H9 (cell line): Measurements from ENCODE around the gene TRPM5. TPM values are rescaled to one million over a fixed set of nuclear protein-coding genes. Genes with fewer than 3 reads are reported as not detected.

Experiments
- DNase-seq: peaks from one replicate; pipeline ENCODE4 v3.0.0-alpha.2; 2017
- H2AFZ ChIP-seq: one replicate; pipeline ENCODE4 v1.6.1; 2013; ENCODE audit warnings: mild to moderate bottlenecking, low read length, control low read depth, moderate library complexity
- H2AK5ac ChIP-seq: 2 replicates; pipeline ENCODE4 v1.6.1; 2013; ENCODE audit warnings: low read length, control low read depth, mixed read lengths; ENCODE audit not compliant: insufficient read length
- H2BK120ac ChIP-seq: one replicate; pipeline ENCODE4 v1.6.1; 2013; ENCODE audit warnings: low read depth, mild to moderate bottlenecking, low read length, control low read depth, inconsistent platforms; ENCODE audit not compliant: poor library complexity, severe bottlenecking
- H2BK12ac ChIP-seq: 2 replicates; pipeline ENCODE4 v1.6.1; 2013; ENCODE audit warnings: low read length, control low read depth, mixed read lengths, low read depth; ENCODE audit not compliant: insufficient read length
- H2BK15ac ChIP-seq: 2 replicates; pipeline ENCODE4 v1.6.1; 2013; ENCODE audit warnings: low read depth, low read length, control low read depth
- H2BK20ac ChIP-seq: one replicate; pipeline ENCODE4 v1.6.1; 2013; ENCODE audit warnings: low read depth, mild to moderate bottlenecking, low read length, control low read depth, inconsistent platforms; ENCODE audit not compliant: poor library complexity, severe bottlenecking
- H2BK5ac ChIP-seq: 2 replicates; pipeline ENCODE4 v1.6.1; 2013; ENCODE audit warnings: low read length, control low read depth, mixed read lengths; ENCODE audit not compliant: insufficient read length
- H3K14ac ChIP-seq: 2 replicates; pipeline ENCODE4 v1.6.1; 2013; ENCODE audit warnings: low read length, control low read depth; ENCODE audit not compliant: insufficient read depth
- H3K18ac ChIP-seq: 2 replicates; pipeline ENCODE4 v1.6.1; 2013; ENCODE audit warnings: low read depth, mild to moderate bottlenecking, mixed read lengths, low read length, control low read depth; ENCODE audit not compliant: insufficient read length
- H3K23ac ChIP-seq: 2 replicates; pipeline ENCODE4 v1.6.1; 2013; ENCODE audit warnings: low read length, control low read depth, mixed read lengths, low read depth; ENCODE audit not compliant: insufficient read length
- H3K23me2 ChIP-seq: 2 replicates; pipeline ENCODE4 v1.6.1; 2013; ENCODE audit warnings: low read depth, mild to moderate bottlenecking, mixed read lengths, low read length, control low read depth; ENCODE audit not compliant: insufficient read length, poor library complexity, severe bottlenecking
- H3K27ac ChIP-seq: 2 replicates; pipeline ENCODE4 v1.5.1; 2013; ENCODE audit warnings: low read length, control low read depth, mixed read lengths, low read depth; ENCODE audit not compliant: insufficient read length
- H3K27me3 ChIP-seq: 2 replicates; pipeline ENCODE4 v1.6.1; 2013; ENCODE audit warnings: low read length, control low read depth, inconsistent platforms; ENCODE audit not compliant: insufficient read depth
- H3K4ac ChIP-seq: 2 replicates; pipeline ENCODE4 v1.6.1; 2013; ENCODE audit warnings: low read depth, mild to moderate bottlenecking, control low read depth, inconsistent platforms, low read length, moderate library complexity
- H3K4me1 ChIP-seq: 2 replicates; pipeline ENCODE4 v1.6.1; 2013; ENCODE audit warnings: low read length, control low read depth, inconsistent platforms; ENCODE audit not compliant: insufficient read depth
- H3K4me2 ChIP-seq: 2 replicates; pipeline ENCODE4 v1.6.1; 2013; ENCODE audit warnings: low read length, control low read depth, mixed read lengths; ENCODE audit not compliant: insufficient read length, insufficient read depth
- H3K56ac ChIP-seq: 2 replicates; pipeline ENCODE4 v1.6.1; 2013; ENCODE audit warnings: low read depth, mild to moderate bottlenecking, mixed read lengths, low read length, control low read depth; ENCODE audit not compliant: insufficient read length
- H3K79me1 ChIP-seq: 2 replicates; pipeline ENCODE4 v1.6.1; 2013; ENCODE audit warnings: low read depth, mild to moderate bottlenecking, moderate library complexity, low read length, control low read depth, inconsistent platforms; ENCODE audit not compliant: insufficient read depth, poor library complexity, severe bottlenecking
- H3K79me2 ChIP-seq: 2 replicates; pipeline ENCODE4 v1.6.1; 2013; ENCODE audit warnings: low read length, control low read depth, inconsistent platforms; ENCODE audit not compliant: insufficient read depth
- H3K9ac ChIP-seq: 2 replicates; pipeline ENCODE4 v1.6.1; 2013; ENCODE audit warnings: low read length, control low read depth, mixed read lengths; ENCODE audit not compliant: insufficient read length; ENCODE audit errors: extremely low read depth
- H3K9me3 ChIP-seq: one replicate; pipeline ENCODE4 v1.6.1; 2013; ENCODE audit warnings: low read depth, low read length, inconsistent platforms; ENCODE audit not compliant: control insufficient read depth
- H3T11ph ChIP-seq: one replicate; pipeline ENCODE4 v1.6.1; 2013; ENCODE audit warnings: mild to moderate bottlenecking, low read length, control low read depth, inconsistent platforms
- H4K20me1 ChIP-seq: one replicate; pipeline ENCODE4 v1.6.1; 2013; ENCODE audit not compliant: control insufficient read depth, insufficient read length, insufficient read depth
- H4K5ac ChIP-seq: 2 replicates; pipeline ENCODE4 v1.6.1; 2013; ENCODE audit warnings: low read depth, mild to moderate bottlenecking, mixed read lengths, low read length, control low read depth; ENCODE audit not compliant: insufficient read length
- H4K8ac ChIP-seq: replicated peaks from 2 replicates; pipeline ENCODE4 v1.6.1; 2013; ENCODE audit warnings: low read length, control low read depth, mixed read lengths, low read depth; ENCODE audit not compliant: insufficient read length
- H4K91ac ChIP-seq: 2 replicates; pipeline ENCODE4 v1.6.1; 2013; ENCODE audit warnings: low read depth, mild to moderate bottlenecking, moderate library complexity, mixed read lengths, low read length, control low read depth; ENCODE audit not compliant: insufficient read length
- H3K27ac Mint-ChIP-seq, 3 experiments: 2 replicates in 2 of 3; 3 replicates in 1 of 3; pipeline ENCODE4 v1.8.0; 2020 to 2021; ENCODE audit warnings: mixed read lengths in 3 of 3, mild to moderate bottlenecking in 1 of 3, moderate library complexity in 1 of 3
- H3K27me3 Mint-ChIP-seq: 2 replicates; pipeline ENCODE4 v1.8.0; 2021; ENCODE audit warnings: low read depth, mild to moderate bottlenecking, moderate library complexity, mixed read lengths
- H3K36me3 Mint-ChIP-seq, 3 experiments: 2 replicates in 2 of 3; 3 replicates in 1 of 3; pipeline ENCODE4 v1.8.0; 2020 to 2021; ENCODE audit warnings: low read depth in 3 of 3, mixed read lengths in 3 of 3; ENCODE audit not compliant: insufficient read depth in 1 of 3
- H3K4me1 Mint-ChIP-seq, 2 experiments: 2 replicates each; pipeline ENCODE4 v1.8.0; 2020; ENCODE audit warnings: mixed read lengths in 2 of 2
- H3K4me3 Mint-ChIP-seq, 2 experiments: 2 replicates in 1 of 2; 3 replicates in 1 of 2; pipeline ENCODE4 v1.8.0; 2020 to 2021; ENCODE audit warnings: mild to moderate bottlenecking in 2 of 2, mixed read lengths in 2 of 2, moderate library complexity in 1 of 2
- H3K9me3 Mint-ChIP-seq, 2 experiments: 2 replicates in 1 of 2; 3 replicates in 1 of 2; pipeline ENCODE4 v1.8.0; 2020; ENCODE audit warnings: mild to moderate bottlenecking in 2 of 2, mixed read lengths in 2 of 2, moderate library complexity in 1 of 2
- WGBS: extraction: QIAGEN DNeasy Blood & Tissue Kit; methylation state at CpG from one replicate; pipeline ENCODE4 v1.1.7; 2013; ENCODE audit warnings: missing lambda C conversion rate, low lambda C conversion rate, mixed read lengths; ENCODE audit not compliant: insufficient read length; ENCODE audit errors: extremely low coverage; 5-methylcytosine and 5-hydroxymethylcytosine counted together
- total RNA-seq: library from RNA; stranded (reverse); gene quantifications from 2 replicates; pipeline ENCODE4 v1.2.1, GENCODE V29; 2021
- TF ChIP-seq, protein P1 (sequence below): fragments of 200-600 bp; sonication (generic); conservative IDR thresholded peaks from 3 replicates; pipeline ENCODE4 v1.8.0; 2021; ENCODE audit warnings: antibody characterized with exemption, mild to moderate bottlenecking

Gene TRPM5
- total RNA-seq, 1 experiment from 2014 or later = 0.09 TPM

DNA sequence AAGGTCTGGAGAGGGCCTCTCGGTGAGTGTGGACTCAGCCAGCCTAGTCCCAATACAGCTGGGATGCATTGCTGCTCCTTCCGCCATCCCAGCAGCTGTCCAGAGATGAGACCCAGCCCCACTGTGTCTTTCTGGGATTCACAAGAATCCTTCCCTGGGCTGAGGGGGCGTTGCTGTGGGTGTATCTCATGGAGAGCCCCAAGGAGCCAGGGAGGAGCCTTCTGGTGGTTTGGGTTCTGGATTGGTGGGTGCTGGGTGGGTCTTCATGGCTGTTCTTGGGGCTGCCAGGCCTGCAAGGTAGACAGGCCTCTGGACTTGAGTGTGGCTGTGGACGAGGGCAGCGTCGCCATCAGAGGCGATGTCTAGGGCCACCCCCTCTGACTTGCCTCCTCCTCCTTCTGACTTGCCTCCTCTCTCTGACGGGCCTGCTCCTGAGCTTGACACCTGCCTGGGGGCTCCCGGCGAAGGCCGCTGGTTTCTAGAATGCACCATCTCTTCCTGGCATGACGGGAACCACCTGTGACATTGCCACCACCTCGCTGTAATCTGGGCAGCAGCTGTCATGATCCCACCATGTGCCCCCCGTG lies 17.7 kb upstream of the TRPM5 start:
- Mint-ChIP-seq H3K9me3 (no peaks in the 10 kb centered on the region), H3K4me1 (no peaks in the 10 kb centered on the region), H3K27me3 (peaks cover 65% of the 10 kb centered on the region), H3K36me3 (no peaks in the 10 kb centered on the region), H3K27ac (no peak overlapping the region), H3K4me3 (no peak overlapping the region)
- no peak overlapping the region for H2AK5ac ChIP-seq
- no peak overlapping the region for H3T11ph ChIP-seq
- H2BK5ac ChIP-seq = no peak overlapping the region
- H2BK12ac ChIP-seq = no peak overlapping the region
- DNase-seq = no peak
- no peaks in the 10 kb centered on the region for H3K79me1 ChIP-seq
- no peaks in the 10 kb centered on the region for H3K4me1 ChIP-seq
- no peak overlapping the region for H4K8ac ChIP-seq
- no peak overlapping the region for H3K4me2 ChIP-seq
- no peak overlapping the region for H4K5ac ChIP-seq
- TF ChIP-seq, protein P1, sequence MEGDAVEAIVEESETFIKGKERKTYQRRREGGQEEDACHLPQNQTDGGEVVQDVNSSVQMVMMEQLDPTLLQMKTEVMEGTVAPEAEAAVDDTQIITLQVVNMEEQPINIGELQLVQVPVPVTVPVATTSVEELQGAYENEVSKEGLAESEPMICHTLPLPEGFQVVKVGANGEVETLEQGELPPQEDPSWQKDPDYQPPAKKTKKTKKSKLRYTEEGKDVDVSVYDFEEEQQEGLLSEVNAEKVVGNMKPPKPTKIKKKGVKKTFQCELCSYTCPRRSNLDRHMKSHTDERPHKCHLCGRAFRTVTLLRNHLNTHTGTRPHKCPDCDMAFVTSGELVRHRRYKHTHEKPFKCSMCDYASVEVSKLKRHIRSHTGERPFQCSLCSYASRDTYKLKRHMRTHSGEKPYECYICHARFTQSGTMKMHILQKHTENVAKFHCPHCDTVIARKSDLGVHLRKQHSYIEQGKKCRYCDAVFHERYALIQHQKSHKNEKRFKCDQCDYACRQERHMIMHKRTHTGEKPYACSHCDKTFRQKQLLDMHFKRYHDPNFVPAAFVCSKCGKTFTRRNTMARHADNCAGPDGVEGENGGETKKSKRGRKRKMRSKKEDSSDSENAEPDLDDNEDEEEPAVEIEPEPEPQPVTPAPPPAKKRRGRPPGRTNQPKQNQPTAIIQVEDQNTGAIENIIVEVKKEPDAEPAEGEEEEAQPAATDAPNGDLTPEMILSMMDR = no peak
- no CpG with 5 or more reads among the region's 14 CpGs for WGBS
- no peaks in the 10 kb centered on the region for H3K9me3 ChIP-seq
- H4K20me1 ChIP-seq = no peaks in the 10 kb centered on the region
- H2BK15ac ChIP-seq = no peak overlapping the region
- H3K4ac ChIP-seq = no peak overlapping the region
- no peaks in the 10 kb centered on the region for H3K23me2 ChIP-seq
- H2AFZ ChIP-seq = no peak overlapping the region
- no peak overlapping the region for H2BK120ac ChIP-seq
- H3K27ac ChIP-seq = no peak overlapping the region
- no peak overlapping the region for H3K18ac ChIP-seq
- no peak overlapping the region for H2BK20ac ChIP-seq
- no peak overlapping the region for H3K9ac ChIP-seq
- H4K91ac ChIP-seq = no peak overlapping the region
- H3K79me2 ChIP-seq = no peaks in the 10 kb centered on the region
- no peak overlapping the region; the same call in 1 of the 2 replicates for H3K14ac ChIP-seq
- no peak overlapping the region for H3K56ac ChIP-seq
- peaks cover 5% of the 10 kb centered on the region for H3K27me3 ChIP-seq
- no peak overlapping the region for H3K23ac ChIP-seq
